Activated effector memory CD4-positive, alpha-beta T cell treated with Interleukin-2 at 50 U/mL for 16 hours (primary cell): Measurements from ENCODE around the gene C18orf63.
"Not testable (repeated sequence)": the region's sequence is repeated elsewhere in the genome, so short reads cannot be mapped to it uniquely, and the experiment has no call there.

ENCODE experiments used
- DNase-seq: peaks from one replicate; pipeline ENCODE4 v3.0.0-alpha.2; 2020

The C18orf63 gene

DNA sequence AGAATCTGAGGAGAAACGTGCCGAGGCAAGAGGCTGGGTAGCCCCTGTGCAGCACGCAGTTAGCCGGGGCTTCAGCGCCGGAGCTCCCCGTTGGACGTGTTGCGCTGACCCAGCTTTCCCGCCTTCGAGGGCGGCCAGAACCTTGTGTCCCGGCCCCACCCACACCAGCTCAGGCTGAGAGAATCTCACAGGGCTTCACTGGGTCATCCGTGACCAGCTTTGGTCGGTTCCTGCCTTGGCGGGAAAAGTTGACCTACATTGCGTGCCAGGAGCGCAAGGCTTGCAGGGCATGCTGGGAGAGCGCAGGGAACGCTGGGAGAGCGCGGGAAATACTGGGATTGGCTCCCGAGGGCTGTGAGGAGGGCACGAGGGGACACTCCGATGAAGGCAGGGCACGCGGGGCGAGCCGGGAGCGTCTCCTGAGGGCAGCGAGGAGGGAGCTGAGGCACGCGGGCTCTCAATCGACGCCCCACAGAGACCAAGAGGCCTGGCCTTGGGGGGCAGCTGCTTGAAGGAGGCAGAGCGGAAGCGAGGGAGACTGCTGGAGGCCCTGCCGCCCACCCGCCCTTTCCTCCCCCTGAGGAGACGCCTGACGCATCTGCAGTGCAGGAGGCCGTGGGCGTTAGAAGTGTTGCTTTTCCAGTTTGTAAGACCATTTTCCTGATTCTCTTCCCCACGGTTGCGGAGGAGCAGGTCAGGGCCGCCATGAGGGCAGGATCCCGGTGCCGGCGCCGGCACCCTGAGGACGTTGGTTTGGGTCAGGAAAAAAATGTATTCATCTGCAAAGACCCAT is at the start of gene C18orf63:
C18orf63 (plus strand) TSS at position 376 of the 793 bp plus-strand sequence. CDS start 2,027 bp downstream, outside the sequence.
- DNase-seq, result no peak

DNA sequence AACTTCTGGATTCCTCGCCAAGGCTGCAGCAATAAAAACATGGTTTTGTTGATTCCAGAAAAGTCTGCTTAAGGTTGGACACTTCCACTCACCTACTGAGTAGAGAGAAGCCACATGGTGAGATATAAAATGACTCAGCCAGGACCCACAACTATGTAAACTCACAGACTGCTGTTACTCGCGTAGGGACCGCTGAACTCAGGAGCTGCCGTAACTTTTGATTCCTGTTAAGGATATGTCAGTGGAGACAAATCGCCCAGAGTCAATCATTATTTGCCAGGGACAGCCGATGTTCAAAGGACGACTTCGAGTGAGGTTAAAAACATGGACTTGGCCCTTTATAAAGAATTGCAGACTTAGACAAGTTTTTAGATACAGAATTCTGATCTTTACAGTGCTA is 49.5 kb upstream of the C18orf63 start:
- no peak for DNase-seq

DNA sequence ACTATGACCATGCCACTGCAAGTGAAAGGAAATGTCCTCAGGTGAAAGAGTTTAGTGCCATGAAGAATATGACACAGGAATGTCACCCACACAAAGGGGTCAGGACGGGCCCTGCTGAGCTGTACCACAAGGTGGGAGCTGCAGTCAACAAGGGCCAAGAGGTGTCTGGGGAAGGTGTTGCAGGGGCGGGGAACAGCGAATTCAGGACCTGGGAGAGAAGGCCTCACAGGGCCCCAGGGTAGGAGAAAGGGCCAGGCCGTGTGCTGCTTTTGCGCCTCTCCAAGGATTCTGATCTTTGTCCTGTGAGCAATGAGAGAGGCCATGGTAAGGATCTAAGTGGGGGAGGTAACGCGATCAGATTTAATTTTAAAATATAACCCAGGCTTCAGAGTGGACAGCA is 47.5 kb upstream of the C18orf63 start:
- no peak for DNase-seq

- no peak for DNase-seq
Measured at GRCh38 chr18:74268933-74269620, 46.6 kb upstream of the C18orf63 start.

- no peak for DNase-seq
Measured at GRCh38 chr18:74271635-74272034, 44.0 kb upstream of the C18orf63 start.

- DNase-seq, result no peak
Measured at GRCh38 chr18:74273394-74273793, 42.2 kb upstream of the C18orf63 start.

DNA sequence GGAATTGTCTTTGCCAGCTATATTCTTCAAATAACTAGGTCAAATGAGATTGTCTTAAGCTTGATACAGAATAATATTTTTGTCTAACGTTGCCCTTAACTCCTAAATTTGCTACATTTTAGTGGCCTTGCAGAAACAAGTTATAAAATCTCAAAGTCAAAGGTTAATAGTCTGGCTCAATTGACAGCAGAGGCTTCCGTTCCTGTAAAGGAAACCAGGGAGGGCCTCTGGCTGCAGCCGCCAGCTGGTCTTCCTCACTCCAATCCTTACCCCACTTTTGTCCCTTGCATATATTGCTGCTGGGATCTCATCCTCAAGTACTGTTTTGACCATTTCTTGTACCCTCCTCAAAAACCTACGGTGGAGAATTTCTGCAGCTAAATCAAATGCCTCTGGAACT is 40.9 kb upstream of the C18orf63 start:
- no peak for DNase-seq

DNA sequence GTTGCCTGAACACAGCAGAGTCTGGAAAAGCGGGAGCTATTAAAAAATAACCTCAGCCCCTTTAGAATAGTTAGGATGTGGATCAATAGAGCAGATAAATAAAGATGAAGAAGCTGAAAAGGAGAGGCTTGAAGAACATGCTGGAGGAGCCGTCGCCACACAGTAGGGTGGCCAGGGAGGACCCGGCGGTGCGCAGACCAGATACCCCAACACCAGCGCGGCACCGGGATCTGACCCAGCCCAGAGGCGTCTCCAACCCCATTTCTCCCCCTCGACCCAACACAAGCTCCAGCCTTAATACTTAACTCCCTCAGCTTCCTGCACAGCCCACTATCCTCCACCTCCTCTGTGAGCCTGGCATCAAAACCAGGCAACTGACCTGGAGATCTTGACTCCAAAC is 39.9 kb upstream of the C18orf63 start:
- no peak for DNase-seq

DNA sequence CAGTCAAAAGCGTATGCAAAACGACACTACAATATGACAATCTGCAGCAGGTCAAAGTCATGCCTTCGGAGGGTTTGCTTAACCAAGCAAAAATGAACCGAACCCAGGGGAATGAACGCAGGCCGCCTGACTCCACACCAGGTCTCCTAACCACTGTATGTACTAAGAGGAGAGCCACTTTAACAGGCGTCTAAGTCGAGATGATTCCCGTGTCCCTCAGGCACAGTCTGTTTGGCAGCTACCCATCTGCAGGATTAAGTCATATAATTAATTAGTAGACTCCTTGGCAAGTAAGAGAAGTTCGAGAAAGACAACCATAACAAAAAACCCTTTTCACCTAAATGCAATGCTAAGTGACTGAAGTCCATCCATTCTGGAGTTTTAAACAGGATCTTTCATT is 39.0 kb upstream of the C18orf63 start:
- DNase-seq, result no peak

DNA sequence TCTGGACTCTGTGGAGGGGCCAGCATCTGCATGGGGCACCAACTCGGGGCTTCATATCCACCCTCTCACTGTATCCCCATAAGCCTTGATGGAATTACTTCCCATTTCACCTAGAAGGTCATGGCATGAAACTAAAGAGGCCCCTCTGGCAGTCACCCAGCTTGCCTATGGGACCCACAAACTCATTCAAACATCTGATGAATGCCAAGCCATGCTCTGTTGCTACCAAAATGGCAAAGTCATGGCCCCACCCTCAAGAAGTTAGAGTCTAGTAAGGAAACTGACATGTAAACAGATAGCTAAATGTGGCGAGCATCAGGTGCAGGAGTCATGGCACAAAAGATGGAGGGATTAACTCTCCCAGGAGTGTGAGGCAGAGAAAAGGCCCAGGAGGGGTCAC is 38.3 kb upstream of the C18orf63 start:
- no peak for DNase-seq

- DNase-seq, result no peak
Measured at GRCh38 chr18:74278058-74278457, 37.6 kb upstream of the C18orf63 start.

DNA sequence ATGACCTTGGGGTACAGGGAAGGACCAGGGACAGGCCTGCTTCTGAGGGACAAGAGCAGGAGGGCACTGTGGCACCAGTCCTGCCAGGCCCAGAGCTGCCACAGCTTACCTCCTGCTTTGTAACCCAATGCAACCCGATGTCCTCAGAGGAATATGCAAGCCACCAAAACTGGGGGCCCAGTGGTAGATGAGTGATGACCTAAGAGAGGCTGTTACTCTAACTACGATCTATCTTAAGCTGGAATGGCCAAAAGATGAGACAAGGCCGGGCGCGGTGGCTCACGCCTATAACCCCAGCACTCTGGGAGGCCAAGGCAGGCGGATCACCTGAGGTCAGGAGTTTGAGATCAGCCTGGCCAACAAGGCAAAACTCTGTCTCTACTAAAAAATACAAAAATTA is 36.7 kb upstream of the C18orf63 start:
- no peak for DNase-seq

- no peak for DNase-seq
Measured at GRCh38 chr18:74281011-74281979, 34.3 kb upstream of the C18orf63 start.

DNA sequence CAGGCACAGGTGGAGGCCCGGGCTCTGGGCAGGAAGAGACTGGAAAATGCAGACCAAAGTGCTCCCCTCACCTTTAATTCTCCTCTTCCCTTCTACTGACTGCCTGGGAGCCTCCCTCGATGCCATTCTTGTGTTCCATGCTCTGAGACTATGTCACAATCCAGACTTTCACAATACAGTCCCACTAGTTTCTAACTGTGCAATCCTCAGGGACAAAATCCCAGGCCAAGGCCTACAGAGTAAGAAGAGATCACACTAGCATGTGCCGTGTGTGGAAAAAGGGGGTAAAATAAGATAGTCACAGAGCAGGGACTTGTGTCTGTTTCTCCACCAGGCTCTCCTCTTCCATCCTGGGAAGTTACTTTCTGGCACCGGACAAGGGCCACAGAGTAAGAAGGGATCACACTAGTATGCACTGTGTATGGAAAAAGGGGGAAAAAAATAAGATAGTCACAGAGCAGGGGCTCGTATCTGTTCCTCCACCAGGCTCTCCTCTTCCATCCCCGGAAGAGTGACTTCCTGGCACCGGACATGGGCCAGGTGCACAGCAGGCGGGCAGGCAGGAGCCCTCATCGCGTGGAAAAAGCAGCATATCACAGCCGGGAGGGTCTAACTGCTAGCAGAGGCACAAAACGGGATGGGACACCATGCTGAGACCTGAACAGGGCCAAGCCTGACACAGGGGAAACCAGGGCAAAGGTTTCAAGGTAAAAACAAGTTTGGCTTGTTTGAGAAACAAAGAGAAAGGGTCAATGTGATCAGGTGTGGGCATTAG is 33.5 kb upstream of the C18orf63 start:
- no peak for DNase-seq

DNA sequence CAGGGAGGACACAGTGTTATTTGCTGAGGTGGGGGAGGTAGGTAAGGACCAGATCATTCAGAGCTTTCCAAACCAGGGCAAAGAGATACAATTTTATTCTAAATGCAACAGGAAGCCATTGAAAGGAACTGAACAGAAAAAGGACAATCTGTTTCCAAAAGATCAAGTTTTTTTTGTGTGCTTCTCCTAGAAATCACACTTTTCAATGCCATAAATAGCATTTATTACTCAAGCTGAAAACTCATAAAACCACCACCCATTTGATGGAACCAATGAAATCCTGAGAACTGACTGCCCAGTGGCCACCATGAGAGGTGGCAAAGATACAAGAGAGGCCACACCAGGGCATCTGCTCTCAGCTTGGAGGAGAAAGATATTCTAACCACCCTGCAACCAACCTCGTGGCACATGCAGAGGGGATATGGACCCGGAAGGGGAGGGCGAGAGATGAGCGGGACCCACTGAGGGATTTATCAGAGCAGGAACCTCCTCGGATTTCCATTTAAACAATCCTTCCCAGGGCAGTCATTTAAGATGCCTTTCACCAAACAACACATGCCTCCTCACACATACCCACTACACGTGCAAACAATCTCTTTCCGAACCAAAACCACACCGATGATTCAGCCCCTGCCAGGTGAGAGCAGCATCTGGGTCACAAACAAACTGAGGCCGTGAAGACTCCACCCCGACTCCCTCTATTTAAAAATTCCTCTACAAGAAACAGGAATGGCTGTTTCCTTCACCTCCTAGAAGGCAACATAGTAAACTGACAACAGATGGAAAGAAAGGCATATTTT is 32.7 kb upstream of the C18orf63 start:
- DNase-seq, result no peak

GRCh38 chr18:74283646-74284045 is 32.0 kb upstream of the C18orf63 start:
- no peak for DNase-seq

DNA sequence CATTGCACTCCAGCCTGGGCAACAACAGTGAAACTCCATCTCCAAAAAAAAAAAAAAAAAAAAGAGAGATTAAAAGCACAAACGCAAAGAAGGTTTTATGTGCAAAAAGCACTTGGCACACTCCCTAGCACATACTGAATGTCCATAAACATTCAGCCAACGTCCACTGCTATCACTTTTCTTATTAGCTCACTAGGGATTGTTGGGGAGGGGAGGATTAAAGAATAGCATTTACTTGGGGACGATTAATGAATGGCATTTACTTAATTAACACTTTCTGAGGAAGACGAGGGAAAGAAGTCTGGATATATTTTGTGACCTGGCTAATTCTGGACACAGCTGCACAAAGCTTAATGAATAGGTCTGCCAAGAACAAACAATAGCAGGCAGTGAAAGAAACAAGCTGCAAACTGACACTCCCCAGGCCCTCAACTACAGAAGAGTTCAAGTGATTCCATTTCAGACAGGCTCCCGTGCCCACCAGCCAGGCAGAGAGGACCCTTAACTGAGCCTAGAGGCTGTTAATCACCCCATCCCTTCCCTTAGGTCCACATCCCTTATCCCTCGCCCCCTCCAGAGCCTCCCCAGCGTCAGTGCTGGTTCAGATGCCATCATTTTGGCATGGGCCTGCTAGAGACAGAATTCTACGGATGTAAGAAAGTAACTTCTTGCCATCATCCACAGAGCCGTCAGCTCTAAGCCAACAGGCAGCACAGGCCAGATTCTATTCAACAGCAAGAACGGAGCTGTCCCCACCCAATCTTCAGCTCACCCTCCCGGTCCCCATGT is 31.3 kb upstream of the C18orf63 start:
- no peak for DNase-seq

DNA sequence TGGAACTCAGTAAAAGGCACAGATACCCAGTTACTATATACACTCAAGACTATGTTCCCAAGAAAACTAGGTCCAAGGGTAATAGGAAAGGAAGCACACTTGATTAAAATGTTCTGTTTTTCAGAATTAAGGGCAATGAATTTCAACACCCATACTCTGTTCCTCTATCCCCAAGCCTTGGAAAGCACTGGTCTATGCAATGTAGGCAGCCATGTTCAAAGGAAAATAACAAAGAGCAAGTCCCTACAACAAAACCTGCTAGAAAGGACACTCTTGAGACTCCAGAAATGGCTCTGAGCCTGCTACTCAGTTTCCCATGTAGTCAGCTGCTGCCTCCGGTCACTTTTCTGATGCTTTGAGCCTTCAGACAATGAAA is 30.7 kb upstream of the C18orf63 start:
- no peak for DNase-seq

GRCh38 chr18:74285583-74285982 is 30.1 kb upstream of the C18orf63 start:
- DNase-seq, result not testable (repeated sequence)

DNA sequence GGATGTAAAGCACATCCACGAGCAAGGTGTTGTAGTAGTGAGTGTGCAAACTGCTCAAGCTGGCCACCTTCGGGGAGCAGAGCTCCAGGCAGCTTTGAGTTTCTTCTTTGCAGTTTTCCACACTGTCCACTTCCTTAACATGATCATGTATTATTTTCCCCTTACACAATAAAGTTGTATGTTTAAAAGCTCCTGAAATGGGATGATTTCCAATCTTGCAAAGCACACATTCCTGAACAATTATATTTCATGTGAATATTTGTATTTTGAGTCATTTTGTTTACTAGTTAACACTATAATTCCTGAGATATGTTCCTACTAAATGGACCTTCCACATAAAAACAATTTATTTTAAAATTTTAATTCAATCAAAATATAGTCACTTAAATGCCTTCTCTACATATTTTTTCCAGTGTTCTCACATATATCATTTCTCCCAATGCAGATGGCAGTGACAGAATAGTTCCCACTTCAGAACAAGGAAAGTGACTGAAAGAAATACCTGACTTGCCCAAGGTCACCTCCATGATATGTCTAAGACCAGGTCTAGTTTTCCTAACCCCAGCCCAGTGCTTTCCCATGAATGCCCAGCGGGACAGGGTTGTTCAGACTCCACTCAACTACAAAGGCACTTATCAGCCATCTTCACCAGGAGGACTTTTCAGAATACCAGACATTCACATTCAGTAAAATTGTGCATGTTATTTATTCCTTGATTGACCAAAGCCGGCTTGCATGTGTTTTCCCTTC is 29.4 kb upstream of the C18orf63 start:
- DNase-seq, result no peak
